T-helper 1 cell (primary cell): ENCODE measurements around the gene HEMK1.

Source experiments
- DNase-seq, 5 donors: peaks; one replicate each; pipeline ENCODE4 v3.0.0-alpha.2; 2012 to 2020
- total RNA-seq, 4 donors: gene quantifications; one replicate each; lab custom pipeline; 2026; lab: John Stamatoyannopoulos, UW

HEMK1 gene, protein sequence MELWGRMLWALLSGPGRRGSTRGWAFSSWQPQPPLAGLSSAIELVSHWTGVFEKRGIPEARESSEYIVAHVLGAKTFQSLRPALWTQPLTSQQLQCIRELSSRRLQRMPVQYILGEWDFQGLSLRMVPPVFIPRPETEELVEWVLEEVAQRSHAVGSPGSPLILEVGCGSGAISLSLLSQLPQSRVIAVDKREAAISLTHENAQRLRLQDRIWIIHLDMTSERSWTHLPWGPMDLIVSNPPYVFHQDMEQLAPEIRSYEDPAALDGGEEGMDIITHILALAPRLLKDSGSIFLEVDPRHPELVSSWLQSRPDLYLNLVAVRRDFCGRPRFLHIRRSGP
- total RNA-seq, result 40.9 to 89.1 (median 64.2) reads per million in 4 donors

DNA sequence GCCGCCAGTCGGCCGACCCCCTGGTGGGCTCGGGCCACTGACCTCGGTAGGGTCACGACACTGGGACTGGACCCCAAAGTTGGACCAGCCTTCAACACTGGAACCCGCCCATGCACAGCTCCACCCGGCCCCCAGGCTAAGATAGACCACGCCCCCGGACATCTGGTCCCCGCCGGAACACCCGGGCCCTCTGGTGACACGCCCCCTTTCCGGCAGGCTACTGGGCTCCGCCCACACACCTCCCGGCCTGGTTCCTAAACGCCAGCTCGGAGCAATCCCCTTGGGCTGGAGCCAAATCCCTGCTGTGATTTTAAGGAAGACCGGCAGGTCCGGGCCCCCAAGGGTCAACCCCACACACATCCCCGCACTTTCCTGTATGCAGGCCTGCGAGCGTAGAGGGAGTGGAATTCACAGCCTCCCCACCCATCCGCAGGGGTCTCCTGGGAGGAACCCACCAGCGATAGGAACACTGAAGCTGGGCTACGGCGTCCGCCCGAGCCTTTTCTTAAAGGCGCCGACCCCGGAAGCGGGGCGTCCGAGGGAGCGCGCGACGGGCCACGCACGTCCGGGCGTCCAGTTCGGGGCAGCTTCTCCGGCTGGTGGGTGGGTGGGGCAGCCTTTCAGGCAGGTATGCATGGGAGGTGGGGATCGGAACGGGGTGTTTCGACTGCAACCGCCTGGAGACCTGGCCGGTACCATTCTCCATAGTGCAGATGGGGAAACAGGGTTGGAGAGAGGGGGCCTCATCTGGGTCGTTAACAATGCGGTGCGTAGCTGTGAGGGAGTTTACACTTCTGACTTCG is at the start of gene HEMK1:
TSS of gene HEMK1 (plus strand) at position 576 of the 803 bp plus-strand sequence. CDS start 1,583 bp downstream, outside the sequence.
- DNase-seq, result peak; percentile 88 to 94 (median 92)

DNA sequence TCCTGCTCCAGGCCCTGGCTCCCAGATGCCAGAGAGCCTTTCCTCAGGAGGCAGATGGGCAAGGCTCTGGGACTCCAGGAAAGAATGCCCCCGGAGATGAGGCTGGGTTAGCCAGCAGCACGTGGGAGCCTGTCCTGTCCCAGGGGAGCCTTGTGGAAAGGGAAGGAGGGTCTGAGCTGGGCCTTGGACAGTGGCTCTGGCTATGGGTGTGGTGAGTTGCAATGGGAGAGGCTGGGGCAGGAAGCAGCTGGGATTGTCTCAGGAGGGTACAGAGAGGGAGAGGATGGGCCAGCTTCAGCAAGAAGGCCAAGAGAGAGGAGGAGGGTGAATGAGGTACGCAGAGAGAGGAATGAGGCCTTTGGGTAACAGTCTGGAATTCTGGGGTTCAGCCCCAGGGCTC is 48.5 kb upstream of the HEMK1 start:
- DNase-seq, result no peak

DNA sequence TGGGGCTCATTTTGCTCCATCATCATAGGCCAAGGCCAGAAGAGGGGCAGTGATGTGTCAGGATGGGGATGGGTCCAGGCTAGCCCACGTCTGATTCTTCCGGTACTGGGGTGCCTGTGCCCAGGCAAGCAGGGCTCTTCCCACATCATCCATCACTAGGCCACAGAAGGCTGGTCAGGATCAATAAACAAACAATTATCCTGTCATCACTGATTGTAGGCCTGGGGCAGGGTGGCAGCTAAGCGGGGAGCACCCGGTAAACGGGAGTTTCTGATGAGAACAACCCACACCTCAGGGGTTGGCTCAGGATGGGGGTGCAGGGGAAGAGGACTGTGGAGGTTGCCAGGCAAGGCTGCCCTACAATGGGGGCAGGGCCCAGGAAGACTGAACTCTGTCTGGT is 47.8 kb upstream of the HEMK1 start:
- DNase-seq, result no peak

DNA sequence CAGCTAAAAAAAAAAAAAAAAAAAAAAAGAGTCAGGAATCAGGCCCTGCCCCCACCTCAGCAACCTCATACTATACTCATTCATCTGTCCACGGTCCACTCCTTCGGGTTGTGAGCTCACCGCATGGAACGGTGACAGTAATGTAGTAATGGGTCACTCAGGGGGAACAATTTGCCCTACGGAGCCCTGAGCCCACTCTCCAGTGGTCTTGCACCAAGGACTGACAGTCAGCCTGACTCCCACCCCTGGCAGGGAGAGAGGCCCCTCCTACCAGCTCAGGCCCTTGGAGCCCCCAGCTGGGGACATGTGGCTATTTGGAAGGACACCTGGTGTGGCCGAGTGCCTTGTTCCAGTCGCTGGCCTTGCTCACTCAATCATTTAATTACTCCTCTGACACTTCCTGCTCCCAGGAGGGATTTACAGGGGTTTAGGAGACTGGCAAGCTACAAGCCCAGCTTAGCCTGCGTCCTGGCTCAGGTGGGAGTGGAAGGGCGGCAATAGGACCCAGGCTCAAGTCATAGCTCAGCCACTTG is 46.0 kb upstream of the HEMK1 start:
- DNase-seq, result no peak

DNA sequence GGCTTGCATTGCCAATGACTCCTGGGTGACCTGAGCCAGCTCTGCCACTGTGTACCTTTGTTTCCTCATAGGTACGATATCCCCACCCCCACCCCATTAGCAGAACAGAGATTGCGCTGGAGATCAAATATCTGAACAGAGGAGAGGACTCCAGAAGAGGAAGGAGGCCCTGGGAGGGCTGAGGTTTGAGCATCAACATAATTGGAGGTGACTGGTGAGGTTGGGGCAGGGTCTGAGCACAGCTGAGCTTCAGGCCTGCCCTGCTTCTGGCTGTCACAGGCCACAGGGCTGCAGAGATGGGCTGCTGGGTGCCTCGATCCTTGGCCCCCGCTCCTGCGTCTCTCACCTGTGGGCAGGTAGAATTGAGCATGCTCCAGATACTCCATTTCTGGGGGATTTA is 44.6 kb upstream of the HEMK1 start:
- no peak for DNase-seq

DNA sequence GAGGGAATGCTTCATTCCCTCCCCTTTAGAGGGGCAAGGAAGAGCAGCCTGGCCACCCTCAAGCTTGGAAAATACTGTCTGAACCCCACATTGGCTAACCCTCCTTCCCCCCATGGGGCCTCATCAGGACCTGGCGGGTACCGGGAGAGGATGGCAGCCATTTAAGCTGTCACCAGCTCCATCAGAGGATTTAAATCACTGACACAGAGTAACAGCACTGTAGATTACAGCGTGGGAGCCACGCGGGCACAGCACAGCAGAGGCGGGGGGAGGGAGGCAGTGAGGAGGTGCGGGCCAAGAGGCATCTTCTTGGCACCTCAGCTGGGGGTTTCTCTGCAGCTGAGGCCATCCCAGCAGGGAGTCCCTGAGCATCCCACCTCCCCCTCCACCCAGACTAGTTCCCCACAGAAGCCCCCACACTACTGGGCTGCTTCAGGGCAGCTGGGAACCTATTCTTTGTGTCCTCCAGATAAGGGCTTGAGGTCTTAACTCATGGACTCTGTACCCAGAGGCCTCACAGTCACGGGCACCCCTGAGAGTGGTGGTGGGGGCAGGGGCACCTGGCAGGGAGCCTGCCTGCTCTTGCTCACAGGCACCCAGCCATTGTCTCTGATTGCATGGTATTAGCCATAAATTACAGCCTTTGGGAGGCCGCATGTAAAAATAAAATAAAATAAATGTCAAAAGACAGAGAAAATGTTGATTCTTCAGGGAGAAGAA is 44.0 kb upstream of the HEMK1 start:
- DNase-seq, result no peak

DNA sequence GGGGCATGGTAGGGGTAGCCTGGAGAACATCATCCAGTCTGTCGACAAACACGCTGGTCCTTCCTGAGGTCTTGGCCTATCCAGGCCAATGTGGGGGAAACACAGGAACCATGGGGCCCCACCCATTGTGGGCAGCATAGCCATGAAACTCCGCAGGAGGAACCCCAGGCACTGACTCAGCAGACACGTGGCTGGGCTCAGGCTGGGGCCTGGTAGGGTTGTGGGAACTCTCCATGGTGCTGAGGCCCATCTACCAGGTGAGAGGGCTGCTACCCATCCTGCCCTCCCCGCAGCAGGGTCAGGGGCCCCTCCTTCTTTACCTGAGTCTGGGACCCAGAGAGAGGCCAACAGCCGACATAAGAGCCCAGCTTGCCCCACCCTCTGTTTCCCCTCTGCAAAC is 43.3 kb upstream of the HEMK1 start:
- peak in 3 of 5 donors; percentile 13 to 41 (median 20) for DNase-seq

DNA sequence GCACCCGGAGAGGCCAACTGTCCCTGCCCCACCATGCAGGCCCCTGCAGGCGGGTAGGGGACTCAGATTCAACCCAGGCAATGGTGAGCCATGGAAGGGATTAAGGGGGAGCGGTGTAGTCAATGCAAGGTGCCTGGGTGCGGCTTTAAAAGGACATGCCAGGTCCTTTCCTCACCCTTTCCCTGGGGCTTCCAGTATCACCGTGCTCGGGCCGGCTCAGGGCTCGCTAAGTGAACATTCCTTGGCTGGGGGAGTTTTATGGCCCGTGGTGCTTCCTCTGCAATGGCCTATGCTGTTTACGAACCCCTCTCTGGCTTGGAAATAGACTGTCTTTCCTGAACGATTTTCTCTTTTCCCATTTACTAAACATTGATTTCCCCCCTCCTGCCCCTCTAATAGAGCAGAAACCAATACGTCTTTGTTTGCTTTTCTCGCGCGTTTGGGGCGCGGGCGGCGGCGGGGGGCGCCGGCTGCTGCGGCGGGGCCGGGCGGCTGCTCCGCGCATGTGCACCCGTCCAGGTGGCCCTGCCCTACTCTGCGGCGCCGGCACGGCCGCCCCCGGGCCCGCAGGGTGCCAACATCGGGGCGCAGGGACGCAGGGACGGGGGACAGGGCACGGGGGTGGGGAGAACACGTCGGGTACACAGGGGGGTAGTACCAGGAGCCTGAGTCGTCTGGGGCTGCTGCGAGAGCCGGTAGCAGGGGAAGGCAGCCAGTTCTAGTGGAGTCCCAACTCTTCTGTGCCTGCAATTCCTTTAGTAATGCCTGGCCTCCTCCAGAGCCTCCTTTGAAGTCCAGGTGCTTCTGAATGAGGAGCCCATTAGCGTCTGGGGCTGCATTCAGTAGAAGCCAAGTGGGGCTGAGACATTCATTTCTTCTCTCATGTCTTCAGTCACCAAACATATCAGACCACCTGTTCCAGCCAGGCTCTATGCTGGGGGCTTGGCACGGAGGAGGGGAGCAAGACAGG is 39.0 kb upstream of the HEMK1 start:
- DNase-seq, result no peak

DNA sequence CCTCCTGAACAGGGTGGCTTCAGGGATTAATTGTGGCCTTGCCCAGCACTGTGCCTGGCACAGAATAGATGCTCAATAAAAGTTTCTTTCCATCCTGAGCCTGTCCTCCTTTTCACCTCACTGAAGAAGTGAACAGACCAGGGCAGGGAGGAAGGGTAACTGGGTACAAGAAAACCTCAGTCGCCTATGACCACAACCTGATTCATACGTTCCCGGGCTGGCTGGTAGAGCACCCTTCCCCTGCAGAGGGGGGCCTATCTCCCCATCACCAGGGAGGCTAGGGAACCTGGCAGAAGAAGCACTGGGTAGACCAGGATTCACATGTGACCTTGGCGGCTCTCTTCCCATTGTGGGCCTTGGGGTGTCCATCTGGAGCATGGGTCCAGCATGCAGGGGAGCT is 38.1 kb upstream of the HEMK1 start:
- DNase-seq, result no peak

DNA sequence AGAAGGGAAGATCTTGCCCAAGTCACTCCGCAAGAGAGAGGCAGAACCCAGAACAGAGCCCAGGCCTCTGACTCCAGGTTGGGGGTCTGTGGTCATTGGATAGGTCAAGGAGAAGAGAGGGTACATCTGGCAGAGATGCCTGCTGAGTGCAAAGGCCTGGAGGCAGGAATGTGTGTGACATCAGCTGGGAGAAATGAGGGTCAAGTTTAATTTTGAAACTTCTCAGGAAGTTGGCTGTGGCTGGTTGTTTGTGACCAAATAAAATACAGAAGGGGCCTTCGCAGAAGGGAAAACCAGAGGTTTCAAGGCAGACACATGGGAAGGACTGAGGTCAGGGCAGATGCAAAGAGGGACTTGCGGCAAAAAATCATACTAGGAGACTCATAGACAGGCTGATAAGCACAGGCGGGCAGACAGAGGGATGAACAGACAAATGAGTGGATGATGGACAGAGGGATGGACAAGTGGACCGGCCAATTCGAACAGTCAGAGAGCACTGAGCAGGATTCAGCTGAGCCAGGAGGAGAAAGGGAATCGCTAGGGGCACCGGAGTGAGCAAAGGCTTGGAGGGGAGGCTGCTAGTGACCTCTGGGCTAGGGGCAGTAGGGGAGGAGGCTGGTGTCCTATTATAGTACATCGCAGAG is 37.1 kb upstream of the HEMK1 start:
- no peak for DNase-seq

DNA sequence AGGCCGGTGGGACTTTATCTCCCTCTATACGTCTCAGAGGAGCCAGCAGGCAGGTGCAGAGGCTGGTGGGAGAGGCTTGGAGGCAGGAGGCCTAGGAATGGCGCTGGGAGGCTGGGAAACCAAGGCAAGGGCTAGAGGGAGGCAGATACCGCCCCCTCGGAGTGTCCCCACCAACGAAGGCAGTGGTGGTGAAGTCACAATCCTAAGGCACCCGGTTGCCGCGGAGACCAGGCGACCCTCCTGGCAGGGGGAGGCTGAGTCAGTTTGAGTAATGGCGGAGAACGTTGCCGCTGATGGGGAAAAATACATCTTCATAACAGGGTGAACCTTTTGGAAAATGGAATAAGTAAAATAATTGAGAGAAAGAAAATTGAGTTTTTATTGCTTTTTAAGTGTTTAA is 36.0 kb upstream of the HEMK1 start:
- DNase-seq, result no peak

DNA sequence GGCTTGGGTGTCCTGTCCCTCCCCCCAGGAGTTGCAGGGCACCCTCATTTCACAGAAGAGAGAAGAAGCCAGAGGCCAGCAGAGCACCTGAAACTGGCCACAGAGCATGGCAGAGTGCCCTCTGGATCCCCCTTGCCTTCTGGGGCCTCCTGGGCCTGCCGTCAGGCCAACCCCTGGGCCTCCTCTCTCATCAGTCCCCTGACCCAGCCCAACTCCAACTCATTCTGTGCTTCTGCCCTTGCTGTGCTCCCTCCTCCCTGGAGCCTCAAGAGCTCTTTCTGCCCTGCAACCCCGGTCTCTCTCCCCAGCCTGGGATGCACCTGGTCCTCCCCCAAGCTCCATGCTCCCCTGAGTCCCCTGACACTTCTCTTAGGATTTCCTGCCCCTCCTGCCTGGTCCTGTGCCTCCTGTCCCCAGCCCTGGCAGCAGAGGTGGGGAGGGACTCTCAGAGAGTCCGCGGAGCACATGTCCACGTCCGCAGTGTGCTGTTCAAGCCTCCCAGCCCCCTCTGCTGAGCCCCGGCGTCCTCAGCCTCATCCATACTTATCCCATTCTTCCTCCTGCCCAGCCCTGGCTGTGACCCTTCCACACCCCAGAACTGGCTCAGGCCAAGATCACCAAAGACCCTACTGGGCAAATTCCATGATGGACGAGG is 35.4 kb upstream of the HEMK1 start:
- no peak for DNase-seq

DNA sequence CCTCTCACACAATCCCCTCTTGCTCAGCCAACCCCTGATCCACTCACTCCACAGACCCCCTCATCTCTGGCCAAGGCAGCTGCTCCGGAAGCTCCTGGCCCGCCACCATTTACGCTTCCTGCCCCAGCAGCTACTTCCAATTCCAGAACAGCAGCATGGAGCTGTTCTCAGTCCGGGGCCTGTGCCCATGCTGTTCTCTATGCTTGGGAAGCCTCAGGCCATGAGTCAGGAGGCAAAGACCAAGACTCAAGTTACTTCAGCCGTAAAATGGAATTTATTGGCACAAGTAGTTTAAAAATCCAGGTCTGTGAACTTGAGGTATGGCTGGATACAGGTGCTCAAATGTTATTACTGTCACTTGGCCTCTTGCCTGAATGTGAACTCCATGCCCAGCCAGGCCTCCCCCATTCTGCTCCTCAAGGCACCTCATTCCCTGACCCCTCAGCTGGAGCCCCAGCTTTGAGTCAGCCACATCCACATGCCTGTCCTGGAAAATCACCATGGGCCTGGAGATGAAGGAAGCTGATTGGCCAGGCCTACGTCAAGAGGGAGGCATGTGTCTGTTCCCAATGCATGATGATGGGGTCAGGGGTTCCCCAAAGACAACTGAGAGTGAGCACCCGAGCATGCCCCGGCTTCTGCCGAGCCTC is 34.5 kb upstream of the HEMK1 start:
- no peak for DNase-seq

DNA sequence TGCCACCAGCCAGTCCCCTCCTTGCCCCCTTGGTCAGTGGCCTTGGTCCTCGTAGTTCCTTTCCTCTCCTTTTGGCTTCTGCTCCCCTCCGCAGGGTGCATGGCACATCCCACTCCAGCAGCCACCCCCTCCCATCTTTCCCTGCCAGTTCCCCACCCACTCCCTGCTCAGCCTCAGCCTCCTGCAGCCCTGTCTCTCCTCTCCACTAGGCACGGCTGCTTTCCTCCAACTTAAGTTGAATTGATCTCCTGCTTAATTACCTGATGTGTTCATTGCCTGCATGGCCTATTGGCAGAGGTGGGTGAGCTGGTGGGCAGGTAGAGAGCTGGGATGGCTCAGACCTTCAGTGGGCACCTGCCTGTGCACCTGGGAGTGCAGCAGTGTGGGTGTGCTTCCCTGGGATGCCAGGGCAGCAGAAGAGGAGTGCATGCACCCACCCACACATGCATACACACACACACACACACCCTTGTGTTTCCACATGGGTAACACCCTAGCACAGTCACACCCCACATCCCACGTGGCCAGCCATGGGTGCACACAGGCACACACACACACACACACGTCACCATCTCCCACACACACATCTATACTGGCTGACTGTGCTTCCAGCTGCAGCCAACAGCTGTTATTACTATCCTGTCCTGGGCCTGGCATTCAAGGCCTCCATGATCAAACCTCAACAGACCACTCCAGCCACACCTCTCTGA is 32.7 kb upstream of the HEMK1 start:
- no peak for DNase-seq

DNA sequence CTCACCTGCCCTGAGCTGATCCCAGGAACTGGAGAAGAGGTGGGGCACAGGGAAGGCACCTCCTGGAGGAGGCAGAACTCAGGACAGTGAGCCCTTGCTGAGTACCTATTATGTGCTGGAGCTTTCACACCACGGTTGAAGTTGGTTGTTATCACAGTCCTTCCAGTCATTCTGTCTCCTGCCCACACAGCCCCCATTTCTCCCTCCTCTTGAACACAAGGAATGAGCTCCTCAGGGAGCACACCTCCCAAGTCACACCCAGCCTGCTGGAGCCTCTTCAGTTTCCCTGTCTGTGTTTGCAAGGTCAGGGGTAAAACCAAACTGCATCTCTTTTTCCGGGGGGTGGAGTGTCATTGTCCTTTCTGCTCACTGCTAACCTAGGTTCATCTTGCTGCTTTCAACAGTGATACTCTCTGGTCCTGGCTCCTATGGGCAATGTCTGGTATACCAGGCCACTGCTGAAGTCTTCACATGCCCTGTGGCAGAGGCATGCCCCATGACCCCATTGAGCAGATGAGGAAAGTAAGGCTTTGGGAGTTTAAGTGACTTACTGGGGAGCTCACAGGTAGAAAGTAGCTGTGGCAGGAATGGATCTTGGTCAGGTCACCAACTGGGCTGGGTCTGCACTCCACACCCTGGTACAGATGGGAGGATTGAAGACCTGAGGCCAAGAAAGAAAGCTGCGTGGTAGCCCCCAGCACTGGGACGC is 31.7 kb upstream of the HEMK1 start:
- DNase-seq, result no peak

DNA sequence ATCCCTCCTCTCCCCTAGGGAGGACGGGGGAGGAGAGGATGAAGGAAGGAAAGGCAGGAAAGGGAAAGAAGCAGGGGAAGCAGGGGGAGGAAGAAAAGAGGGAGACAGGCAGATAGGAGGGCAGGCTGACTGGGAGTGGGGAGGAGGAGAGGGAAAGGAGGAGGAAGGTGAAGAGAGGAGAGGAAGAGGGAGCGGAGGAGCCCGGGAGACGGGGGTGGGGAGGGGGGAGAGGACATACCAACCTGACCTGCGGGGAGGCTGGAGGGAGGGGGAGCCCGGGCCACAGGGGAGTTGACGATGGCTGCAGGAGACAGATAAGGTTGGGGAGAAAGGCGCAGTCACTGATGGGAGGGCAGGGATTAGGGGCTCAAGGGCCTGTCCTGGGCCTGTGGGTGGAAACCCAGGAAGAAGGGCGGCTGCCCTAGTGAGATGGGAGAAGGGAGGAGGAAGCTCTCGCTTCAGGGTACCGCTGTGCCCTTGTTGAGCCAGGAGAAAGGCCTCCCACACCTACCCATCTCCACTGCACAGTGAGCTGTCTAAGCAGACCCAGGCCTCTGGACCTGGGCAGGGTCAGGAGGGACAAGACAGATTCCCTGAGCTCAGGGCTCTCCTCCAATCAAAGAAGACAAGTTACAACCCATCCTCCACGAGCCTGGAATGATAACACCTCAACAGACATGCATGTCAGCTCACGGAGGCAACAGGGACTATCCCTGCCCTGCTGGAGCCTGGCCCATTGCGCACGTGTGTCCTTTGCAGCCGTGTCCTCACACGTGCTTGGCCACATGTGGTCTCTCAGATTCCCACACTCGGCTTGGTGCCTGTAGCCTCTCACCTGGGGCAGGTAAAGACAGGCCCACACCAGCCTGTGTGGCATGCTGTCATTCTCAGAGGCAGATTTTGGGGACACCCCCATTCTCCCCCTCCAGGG is 29.7 kb upstream of the HEMK1 start:
- no peak for DNase-seq

DNA sequence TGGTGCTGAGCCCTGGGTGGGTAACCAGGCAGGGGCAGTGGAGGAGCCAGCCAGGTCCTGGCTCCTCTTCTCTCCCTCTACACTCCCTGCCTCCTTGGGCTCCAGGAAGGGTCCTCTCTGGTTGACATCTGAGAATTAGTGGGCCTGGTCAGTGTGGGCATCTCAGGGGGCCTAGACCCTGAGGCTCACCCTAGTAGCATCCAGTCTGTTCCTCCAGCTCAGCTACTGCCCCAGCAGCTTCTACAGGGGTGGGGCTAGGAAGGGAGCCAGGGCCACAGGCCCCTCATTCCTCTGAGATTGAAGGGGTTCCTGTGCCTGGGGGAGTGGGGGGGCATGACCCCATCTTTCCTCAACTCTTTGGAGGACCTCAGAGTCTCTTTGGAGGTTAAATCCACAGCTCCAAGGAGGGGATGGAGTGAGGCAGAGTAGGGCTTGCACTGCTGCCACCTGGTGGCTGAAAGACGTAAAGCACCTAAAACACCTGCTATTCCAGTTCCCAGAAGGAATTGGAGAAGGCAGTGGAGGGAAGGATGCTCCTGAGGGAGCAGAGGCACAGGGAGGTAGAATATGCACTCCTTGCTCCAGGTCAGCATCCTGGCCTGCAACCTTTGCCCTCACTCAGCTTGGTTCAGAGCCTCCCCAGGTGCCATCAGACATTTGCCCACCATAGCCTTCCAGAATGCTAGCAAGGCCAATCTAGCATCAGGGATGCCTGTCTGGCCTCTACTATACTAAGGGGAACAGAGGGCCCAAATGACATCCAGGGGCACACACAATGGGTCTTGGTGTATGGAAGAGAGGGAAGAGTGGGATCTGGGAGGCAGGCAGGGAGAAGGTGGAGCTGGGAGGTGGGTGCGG is 26.9 kb upstream of the HEMK1 start:
- DNase-seq, result peak; percentile 22 to 60 (median 37)
